Measurements from ENCODE around the gene ITGAL.

The ITGAL gene

DNA sequence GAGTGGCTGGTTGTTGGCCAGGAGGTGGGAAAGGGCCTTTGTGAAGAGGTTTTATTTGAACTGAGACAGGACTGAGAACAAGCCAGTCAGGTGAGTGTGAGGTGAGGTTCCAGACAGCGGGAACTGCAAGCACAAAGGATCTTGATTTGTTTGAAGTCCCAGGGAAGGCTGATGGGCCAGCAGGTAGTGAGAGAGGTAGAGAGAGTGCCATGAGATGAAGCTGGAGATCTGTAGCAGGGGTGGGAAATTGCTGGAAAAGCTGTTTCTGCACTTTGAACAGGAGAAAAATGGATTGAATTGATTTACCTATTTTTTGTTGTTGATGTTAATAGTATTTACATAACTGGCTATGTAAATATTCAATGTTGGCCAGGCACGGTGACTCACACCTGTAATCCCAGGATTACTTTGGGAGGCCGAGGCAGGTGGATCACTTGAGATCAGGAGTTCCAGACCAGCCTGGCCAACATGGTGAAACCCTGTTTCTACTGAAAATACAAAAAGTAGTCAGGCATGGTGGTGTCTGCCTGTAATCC, 35.0 kb upstream of the ITGAL start:
- ChIA-PET CTCF (interaction anchor here (1.7 to 1.8 kb wide), 2 partner anchors 8 to 178 kb away, joined by 7 to 9 read pairs; partner anchors contain the start of gene DCTPP1), POLR2A (interaction anchor here (1.0 kb wide), 1 partner anchor 7 kb away, joined by 8 read pairs; the partner anchor contains the start of gene SEPHS2)
- TF ChIP-seq HDGF (IDR thresholded peaks at IDR 0.05; ENCODE audit: borderline replicate concordance) (no peak), LEF1 (IDR thresholded peaks at IDR 0.05; ENCODE audit: borderline replicate concordance) (no peak), TARDBP (IDR thresholded peaks at IDR 0.05) (no peak), ZNF384 (IDR thresholded peaks at IDR 0.05) (no peak), BHLHE40 (IDR thresholded peaks at IDR 0.05; ENCODE audit: borderline replicate concordance) (no peak), ARNT (IDR thresholded peaks at IDR 0.05) (no peak), FOXM1 (IDR thresholded peaks at IDR 0.05; ENCODE audit: borderline replicate concordance) (no peak), SUZ12 (IDR thresholded peaks at IDR 0.05) (no peak), FOXA1 (IDR thresholded peaks at IDR 0.05) (no peak), ELF4 (IDR thresholded peaks at IDR 0.05) (no peak), NFRKB (IDR thresholded peaks at IDR 0.05) (no peak), FOXK2 (IDR thresholded peaks at IDR 0.05) (no peak), CTBP1 (IDR thresholded peaks at IDR 0.05; ENCODE audit: borderline replicate concordance) (no peak), L3MBTL2 (conservative IDR thresholded peaks at IDR 0.05) (no peak), SP1 (IDR thresholded peaks at IDR 0.05) (no peak)
- TF ChIP-seq, protein P1, sequence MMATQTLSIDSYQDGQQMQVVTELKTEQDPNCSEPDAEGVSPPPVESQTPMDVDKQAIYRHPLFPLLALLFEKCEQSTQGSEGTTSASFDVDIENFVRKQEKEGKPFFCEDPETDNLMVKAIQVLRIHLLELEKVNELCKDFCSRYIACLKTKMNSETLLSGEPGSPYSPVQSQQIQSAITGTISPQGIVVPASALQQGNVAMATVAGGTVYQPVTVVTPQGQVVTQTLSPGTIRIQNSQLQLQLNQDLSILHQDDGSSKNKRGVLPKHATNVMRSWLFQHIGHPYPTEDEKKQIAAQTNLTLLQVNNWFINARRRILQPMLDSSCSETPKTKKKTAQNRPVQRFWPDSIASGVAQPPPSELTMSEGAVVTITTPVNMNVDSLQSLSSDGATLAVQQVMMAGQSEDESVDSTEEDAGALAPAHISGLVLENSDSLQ (IDR thresholded peaks at IDR 0.05) = no peak
- DNase-seq (ENCODE audit: extremely low spot score) = no peak

DNA sequence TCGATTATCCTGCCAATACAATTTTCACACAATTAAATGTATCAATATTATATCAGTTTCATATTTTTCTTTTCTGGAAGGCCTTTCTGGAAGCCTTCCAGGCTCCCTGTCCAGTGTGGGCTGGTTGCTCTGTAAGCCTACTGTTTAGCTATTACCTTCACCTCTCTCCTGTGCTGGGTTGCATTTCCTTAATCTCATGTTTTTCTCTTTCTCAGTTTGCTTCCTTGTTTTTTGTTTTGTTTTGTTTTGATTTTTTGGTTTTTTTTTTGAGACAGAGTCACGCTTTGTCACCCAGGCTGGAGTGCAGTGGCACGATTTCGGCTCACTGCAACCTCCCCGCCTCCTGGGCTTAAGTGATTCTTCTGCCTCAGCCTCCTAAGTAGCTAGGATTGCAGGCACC, 33.7 kb upstream of the ITGAL start:
- POLR2A ChIA-PET = interaction anchor here (2.8 kb wide), 1 partner anchor 9 kb away, joined by 11 read pairs; the partner anchor contains the start of gene DCTPP1
- TF ChIP-seq TARDBP (IDR thresholded peaks at IDR 0.05) (no peak), CTBP1 (IDR thresholded peaks at IDR 0.05; ENCODE audit: borderline replicate concordance) (no peak)
- no peak for DNase-seq (ENCODE audit: extremely low spot score)
- CTCF ChIA-PET = interaction anchor here (0.6 to 1.8 kb wide), 4 partner anchors 9 to 177 kb away, joined by 3 to 9 read pairs (median 6); partner anchors contain the start of gene DCTPP1

GRCh38 chr16:30439720-30440348, 32.7 kb upstream of the ITGAL start:
- CTCF ChIA-PET = interaction anchor here (0.5 to 3.1 kb wide), 3 partner anchors 10 to 157 kb away, joined by 3 to 19 read pairs (median 3); partner anchors contain the start of genes DCTPP1 and ZNF771
- DNase-seq (ENCODE audit: extremely low spot score) = no peak
- TF ChIP-seq HDGF (IDR thresholded peaks at IDR 0.05; ENCODE audit: borderline replicate concordance) (no peak), ZNF384 (IDR thresholded peaks at IDR 0.05) (no peak), FOXM1 (IDR thresholded peaks at IDR 0.05; ENCODE audit: borderline replicate concordance) (no peak), ELF4 (IDR thresholded peaks at IDR 0.05) (no peak), BHLHE40 (IDR thresholded peaks at IDR 0.05; ENCODE audit: borderline replicate concordance) (no peak), SUZ12 (IDR thresholded peaks at IDR 0.05) (no peak), FOXK2 (IDR thresholded peaks at IDR 0.05) (no peak), LEF1 (IDR thresholded peaks at IDR 0.05; ENCODE audit: borderline replicate concordance) (no peak), CTBP1 (IDR thresholded peaks at IDR 0.05; ENCODE audit: borderline replicate concordance) (no peak), L3MBTL2 (conservative IDR thresholded peaks at IDR 0.05) (no peak)
- POLR2A ChIA-PET = interaction anchor here (2.8 kb wide), 1 partner anchor 10 kb away, joined by 11 read pairs; the partner anchor contains the start of gene DCTPP1

DNA sequence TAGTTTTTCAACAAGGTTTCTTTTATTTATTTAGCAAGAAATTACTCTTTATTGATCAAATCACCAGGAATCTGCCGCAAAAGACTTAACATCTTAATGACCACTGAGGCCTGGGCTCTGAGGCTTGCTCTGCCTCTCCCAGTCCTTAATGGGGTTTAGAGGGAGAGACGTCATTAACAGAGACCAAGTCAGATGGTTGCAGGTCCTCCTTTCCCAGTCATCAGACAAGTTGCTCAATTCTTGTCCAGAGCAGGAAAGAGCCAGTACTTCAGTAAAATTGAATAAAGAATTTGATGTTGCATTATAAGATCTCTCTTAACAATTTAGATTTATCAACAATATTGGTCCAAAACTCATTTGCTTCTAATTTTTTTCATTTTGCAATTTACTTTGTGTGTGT, 28.9 kb upstream of the ITGAL start:
- POLR2A ChIA-PET = interaction anchor here (1.0 to 6.9 kb wide), 8 partner anchors 13 to 185 kb away, joined by 3 to 50 read pairs (median 10); partner anchors contain the start of genes DCTPP1 and ZNF764

DNA sequence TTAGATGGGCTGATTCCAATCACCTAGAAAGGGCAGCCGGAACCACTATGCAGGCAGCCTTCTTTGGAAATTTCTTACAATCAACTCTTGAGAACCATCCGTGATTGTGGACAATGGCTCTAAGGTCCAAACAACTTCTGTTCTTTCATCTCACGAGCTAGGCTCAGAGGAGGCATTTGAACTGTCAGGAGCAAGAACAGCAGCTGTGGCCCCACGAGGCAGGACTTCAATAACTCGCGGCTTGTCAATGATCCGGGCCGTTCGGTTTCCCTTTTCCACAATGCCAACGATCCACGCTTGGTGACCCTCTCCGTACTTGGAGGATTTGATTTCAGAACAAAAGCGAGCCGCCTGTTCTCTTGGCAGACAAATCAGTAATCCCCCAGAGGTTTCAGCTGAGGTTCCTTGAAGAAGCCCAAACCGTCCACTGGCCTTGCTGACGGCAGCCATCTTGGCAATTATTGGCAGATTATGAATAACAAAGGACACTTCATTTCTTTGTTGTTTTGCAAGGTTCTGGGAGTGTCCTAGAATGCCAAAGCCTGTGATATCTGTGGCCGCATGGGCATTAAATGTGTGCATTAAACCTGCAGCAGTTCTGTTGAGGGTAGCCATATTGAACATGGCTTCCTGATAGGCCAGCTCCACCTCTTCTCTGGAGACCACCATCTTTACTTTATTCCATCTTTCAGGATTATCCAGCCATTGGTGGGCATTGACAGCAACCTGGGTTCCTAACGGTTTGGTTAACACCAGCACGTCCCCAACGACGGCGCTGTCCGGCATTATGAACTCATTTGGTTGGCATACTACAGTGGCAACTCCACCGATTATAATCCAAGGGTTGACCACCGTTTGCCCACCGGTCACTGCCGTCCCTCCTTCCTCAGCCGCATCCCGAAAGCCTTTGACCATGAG, 28.1 kb upstream of the ITGAL start:
- ChIA-PET POLR2A (interaction anchor here (0.9 to 6.9 kb wide), 25 partner anchors 8 to 190 kb away, joined by 3 to 50 read pairs (median 5); partner anchors contain the start of genes DCTPP1, ZNF689, ZNF747 and ZNF764), CTCF (interaction anchor here (0.6 to 1.3 kb wide), 2 partner anchors 15 to 154 kb away, joined by 4 to 6 read pairs; partner anchors contain the start of gene DCTPP1)
- no peak for DNase-seq (ENCODE audit: extremely low spot score)
- TF ChIP-seq CTBP1 (IDR thresholded peaks at IDR 0.05; ENCODE audit: borderline replicate concordance) (no peak), SUZ12 (IDR thresholded peaks at IDR 0.05) (no peak), FOXA1 (IDR thresholded peaks at IDR 0.05) (no peak), FOXK2 (IDR thresholded peaks at IDR 0.05) (no peak), LEF1 (IDR thresholded peaks at IDR 0.05; ENCODE audit: borderline replicate concordance) (no peak), ARNT (IDR thresholded peaks at IDR 0.05) (no peak)

More for the DNA sequence above, 28.9 kb upstream of the ITGAL start:
- no peak for DNase-seq (ENCODE audit: extremely low spot score)
- CTCF ChIA-PET = interaction anchor here (0.9 to 1.3 kb wide), 2 partner anchors 14 to 172 kb away, joined by 5 to 6 read pairs; partner anchors contain the start of gene DCTPP1
- TF ChIP-seq FOXK2 (IDR thresholded peaks at IDR 0.05) = no peak
- TF ChIP-seq ELF4 (IDR thresholded peaks at IDR 0.05) = no peak
- no peak for TF ChIP-seq ZNF384 (IDR thresholded peaks at IDR 0.05)
- TF ChIP-seq HDGF (IDR thresholded peaks at IDR 0.05; ENCODE audit: borderline replicate concordance) = no peak
- no peak for TF ChIP-seq SP1 (IDR thresholded peaks at IDR 0.05)
- no peak for TF ChIP-seq FOXM1 (IDR thresholded peaks at IDR 0.05; ENCODE audit: borderline replicate concordance)
- no peak for TF ChIP-seq ARNT (IDR thresholded peaks at IDR 0.05)
- TF ChIP-seq, protein P1 (IDR thresholded peaks at IDR 0.05) = no peak
- TF ChIP-seq CTBP1 (IDR thresholded peaks at IDR 0.05; ENCODE audit: borderline replicate concordance) = no peak
- TF ChIP-seq BHLHE40 (IDR thresholded peaks at IDR 0.05; ENCODE audit: borderline replicate concordance) = no peak
- TF ChIP-seq LEF1 (IDR thresholded peaks at IDR 0.05; ENCODE audit: borderline replicate concordance) = no peak
